DOHH2 (cell line): ENCODE results near the gene CHKB.

Source experiments
- CTCF ChIP-seq: fragments of 200-600 bp; sonication (generic); IDR thresholded peaks from one replicate; pipeline ENCODE4 v1.5.1; 2014; ENCODE audit warnings: antibody characterized with exemption, mild to moderate bottlenecking, low read depth, low read length; ENCODE audit not compliant: poor library complexity, severe bottlenecking
- EZH2phosphoT487 ChIP-seq: fragments of 200-600 bp; sonication (generic); IDR thresholded peaks from 2 replicates; pipeline ENCODE4 v1.6.1; 2017; ENCODE audit warnings: borderline replicate concordance, mild to moderate bottlenecking, antibody characterized with exemption, low read length, moderate library complexity, mixed read lengths

DNA sequence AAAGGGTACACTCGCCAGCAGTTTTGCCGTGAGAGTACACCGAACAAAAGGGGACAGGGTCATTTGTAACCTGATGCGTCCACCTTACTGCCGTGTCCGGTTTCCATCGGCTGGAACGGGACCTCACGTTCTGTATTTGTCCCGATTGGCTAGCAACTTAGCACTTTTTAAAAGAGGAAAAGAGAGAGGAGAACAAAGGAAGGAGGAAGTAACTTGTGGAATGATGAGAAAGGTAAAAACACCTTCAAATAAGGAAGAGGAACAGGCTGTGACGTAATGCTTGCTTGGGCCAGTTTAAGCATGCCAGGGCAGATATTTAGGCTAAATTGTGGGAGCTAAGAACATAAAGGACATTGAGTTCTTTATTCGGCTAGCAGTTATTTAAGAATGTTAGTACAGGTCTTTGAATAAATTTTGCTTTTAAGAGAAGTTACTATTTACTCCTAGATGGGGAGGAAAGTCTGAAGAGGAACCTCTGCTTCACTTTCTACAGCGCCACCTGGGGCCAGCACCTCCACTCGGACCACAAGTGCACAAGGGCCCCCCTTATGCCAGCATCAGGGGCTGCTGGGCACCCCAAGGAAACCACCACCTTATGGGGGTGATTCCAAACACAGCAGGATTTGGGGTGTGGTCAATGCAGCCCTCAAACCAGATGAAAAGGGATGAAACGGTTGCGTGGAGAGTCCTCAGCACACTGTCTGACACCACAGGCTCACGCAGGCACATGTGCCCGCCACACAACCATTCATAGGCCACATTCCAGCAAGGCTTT, 39.5 kb upstream of the CHKB start:
- TF ChIP-seq CTCF (peak; percentile 89), EZH2phosphoT487 (no peak)
